K562 (cell line): Measurements from ENCODE around the gene FAM90A1. TPM values are rescaled to one million over a fixed set of nuclear protein-coding genes. Genes with fewer than 3 reads are reported as not detected.
"Not testable (repeated sequence)": the region's sequence is repeated elsewhere in the genome, so short reads cannot be mapped to it uniquely, and the experiment has no call there.

Experiments
- C11orf30 ChIP-seq: fragments of 450-650 bp; IDR thresholded peaks from 2 replicates; pipeline ENCODE4 v1.6.1; 2016; ENCODE audit warnings: low read depth, mild to moderate bottlenecking
- HMGN3 ChIP-seq: IDR thresholded peaks from 2 replicates; pipeline ENCODE4 v1.6.1; 2011; ENCODE audit warnings: borderline replicate concordance, low read depth, mild to moderate bottlenecking, mixed read lengths, low read length; ENCODE audit not compliant: insufficient read length; ENCODE audit errors: extremely low read depth
- PHF20 ChIP-seq: fragments of 450-650 bp; IDR thresholded peaks from 2 replicates; pipeline ENCODE4 v1.6.1; 2018; ENCODE audit not compliant: partially characterized antibody
- POLR2G ChIP-seq: fragments of 200-400 bp; formaldehyde crosslinking; IDR thresholded peaks from 2 replicates; pipeline ENCODE4 v1.6.1; 2017; ENCODE audit warnings: low read depth, mild to moderate bottlenecking, antibody characterized with exemption, low read length, moderate library complexity
- RBM22 ChIP-seq: fragments of 200-400 bp; formaldehyde crosslinking; IDR thresholded peaks from 2 replicates; pipeline ENCODE4 v1.6.1; 2018; ENCODE audit warnings: low read length, low read depth; ENCODE audit not compliant: poor library complexity, severe bottlenecking
- polyA plus RNA-seq, 8 experiments: library from polyadenylated mRNA; depleted of rRNA in 4 of 8; stranded (reverse) in 5 of 8; unstranded in 3 of 8; fragments of >200 nt; fragmentation: Nextera tagmentation in 2 of 8; fragmentation: Illumina TruSeq in 1 of 8; extraction: Ambion mirVana in 2 of 8; extraction: Trizol in 1 of 8; gene quantifications; 2 replicates each; pipeline versions ENCODE4 v1.2.1 to v1.2.3, GENCODE V29; 2011 to 2014; ENCODE audit warnings: inconsistent platforms in 1 of 8, missing spikeins in 1 of 8
- total RNA-seq, 7 experiments: library from RNA; depleted of rRNA in 6 of 7; stranded (reverse); fragments of >200 nt in 6 of 7; fragmentation: Illumina TruSeq in 2 of 7; extraction: Trizol in 2 of 7; gene quantifications; 2 replicates each; pipeline versions ENCODE4 v1.2.1 to v1.2.3, GENCODE V29; 2011 to 2021; ENCODE audit warnings: low replicate concordance in 1 of 7
- TF ChIP-seq, protein P1 (sequence below), 2 experiments: fragments of 450-650 bp in 1 of 2; sonication (generic) in 1 of 2; formaldehyde crosslinking in 1 of 2; IDR thresholded peaks; 2 replicates each; pipeline versions ENCODE4 v1.7.1 to v1.9.0; 2016 to 2022; ENCODE audit warnings: inconsistent platforms in 1 of 2, mild to moderate bottlenecking in 1 of 2, missing genetic modification reagents in 1 of 2

The FAM90A1 gene
- total and polyA plus RNA-seq, 9 of the 15 experiments (the other 6 are each of a cell fraction or from before 2014, with no cell fraction given), result 0.01 to 0.16 (median 0.04) TPM; not detected in 4

DNA sequence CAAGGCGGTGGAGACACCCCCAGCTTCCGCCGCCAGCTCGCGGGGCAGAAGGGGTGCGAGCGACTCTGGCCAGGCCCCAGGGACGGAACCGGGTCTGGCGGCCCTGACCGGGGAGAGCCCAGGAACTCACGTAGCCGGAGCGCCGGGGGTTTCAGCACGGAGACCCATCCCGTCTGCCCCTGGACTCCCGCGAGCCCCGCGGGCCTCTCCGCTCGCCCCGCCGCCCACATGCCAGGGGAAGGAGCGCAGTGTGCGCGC, 15.1 kb upstream of the FAM90A1 start (continued):
- TF ChIP-seq, protein P1, sequence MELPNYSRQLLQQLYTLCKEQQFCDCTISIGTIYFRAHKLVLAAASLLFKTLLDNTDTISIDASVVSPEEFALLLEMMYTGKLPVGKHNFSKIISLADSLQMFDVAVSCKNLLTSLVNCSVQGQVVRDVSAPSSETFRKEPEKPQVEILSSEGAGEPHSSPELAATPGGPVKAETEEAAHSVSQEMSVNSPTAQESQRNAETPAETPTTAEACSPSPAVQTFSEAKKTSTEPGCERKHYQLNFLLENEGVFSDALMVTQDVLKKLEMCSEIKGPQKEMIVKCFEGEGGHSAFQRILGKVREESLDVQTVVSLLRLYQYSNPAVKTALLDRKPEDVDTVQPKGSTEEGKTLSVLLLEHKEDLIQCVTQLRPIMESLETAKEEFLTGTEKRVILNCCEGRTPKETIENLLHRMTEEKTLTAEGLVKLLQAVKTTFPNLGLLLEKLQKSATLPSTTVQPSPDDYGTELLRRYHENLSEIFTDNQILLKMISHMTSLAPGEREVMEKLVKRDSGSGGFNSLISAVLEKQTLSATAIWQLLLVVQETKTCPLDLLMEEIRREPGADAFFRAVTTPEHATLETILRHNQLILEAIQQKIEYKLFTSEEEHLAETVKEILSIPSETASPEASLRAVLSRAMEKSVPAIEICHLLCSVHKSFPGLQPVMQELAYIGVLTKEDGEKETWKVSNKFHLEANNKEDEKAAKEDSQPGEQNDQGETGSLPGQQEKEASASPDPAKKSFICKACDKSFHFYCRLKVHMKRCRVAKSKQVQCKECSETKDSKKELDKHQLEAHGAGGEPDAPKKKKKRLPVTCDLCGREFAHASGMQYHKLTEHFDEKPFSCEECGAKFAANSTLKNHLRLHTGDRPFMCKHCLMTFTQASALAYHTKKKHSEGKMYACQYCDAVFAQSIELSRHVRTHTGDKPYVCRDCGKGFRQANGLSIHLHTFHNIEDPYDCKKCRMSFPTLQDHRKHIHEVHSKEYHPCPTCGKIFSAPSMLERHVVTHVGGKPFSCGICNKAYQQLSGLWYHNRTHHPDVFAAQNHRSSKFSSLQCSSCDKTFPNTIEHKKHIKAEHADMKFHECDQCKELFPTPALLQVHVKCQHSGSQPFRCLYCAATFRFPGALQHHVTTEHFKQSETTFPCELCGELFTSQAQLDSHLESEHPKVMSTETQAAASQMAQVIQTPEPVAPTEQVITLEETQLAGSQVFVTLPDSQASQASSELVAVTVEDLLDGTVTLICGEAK (IDR thresholded peaks at IDR 0.05), result 0 out of 2 replicates have a peak, but pooled peaks have one; percentile 14
- TF ChIP-seq, protein P1 (CRISPR knock-in tag; IDR thresholded peaks at IDR 0.05), result not testable (repeated sequence)
- TF ChIP-seq POLR2G (peak; percentile 75), RBM22 (peak; percentile 46), PHF20 (peak; percentile 12), HMGN3 (peak; percentile 14), C11orf30 (0 out of 2 replicates have a peak, but pooled peaks have one; percentile 14)
